ENCODE measurements around the gene MEIS2.

GRCh38 chr15:36878684-36879262 is 221.6 kb downstream of the MEIS2 start:
- TF ChIP-seq CTCF (IDR thresholded peaks at IDR 0.05; ENCODE audit: poor library complexity, severe bottlenecking) (no peak), SMC3 (conservative IDR thresholded peaks at IDR 0.05; ENCODE audit: poor library complexity) (no peak), POLR2AphosphoS5 (IDR thresholded peaks at IDR 0.05) (peak; percentile 9), RAD21 (conservative IDR thresholded peaks at IDR 0.05) (no peak), TAF1 (IDR thresholded peaks at IDR 0.05; ENCODE audit: low read depth) (no peak), EP300 (conservative IDR thresholded peaks at IDR 0.05; ENCODE audit: poor library complexity, severe bottlenecking) (no peak), EZH2 (IDR thresholded peaks at IDR 0.05; ENCODE audit: borderline replicate concordance, insufficient read depth, low read length, poor library complexity, severe bottlenecking) (no peak), MXI1 (conservative IDR thresholded peaks at IDR 0.05; ENCODE audit: poor library complexity, severe bottlenecking) (no peak), REST (IDR thresholded peaks at IDR 0.05; ENCODE audit: borderline replicate concordance) (no peak)
